HUES48 (cell line): ENCODE results near the gene GPC6.
A peak's percentile ranks its signal among the peaks of the same experiment; 100 is the strongest.

ENCODE experiments used
- H3K27ac ChIP-seq: one replicate; pipeline ENCODE4 v1.7.0; 2013; ENCODE audit warnings: low read depth, low read length, inconsistent platforms
- H3K27me3 ChIP-seq: 2 replicates; pipeline ENCODE4 v1.6.1; 2013; ENCODE audit warnings: mild to moderate bottlenecking, low read length; ENCODE audit not compliant: control insufficient read depth, insufficient read depth
- H3K36me3 ChIP-seq: 2 replicates; pipeline ENCODE4 v1.6.1; 2013; ENCODE audit warnings: low read length; ENCODE audit not compliant: control insufficient read depth, insufficient read depth
- H3K4me1 ChIP-seq: 2 replicates; pipeline ENCODE4 v1.6.1; 2013; ENCODE audit warnings: mild to moderate bottlenecking, low read length; ENCODE audit not compliant: control insufficient read depth, insufficient read depth
- H3K4me3 ChIP-seq: 2 replicates; pipeline ENCODE4 v1.5.1; 2013; ENCODE audit warnings: mild to moderate bottlenecking, low read depth, low read length
- H3K9ac ChIP-seq: 2 replicates; pipeline ENCODE4 v1.6.1; 2013; ENCODE audit warnings: mild to moderate bottlenecking, low read depth, low read length, moderate library complexity
- H3K9me3 ChIP-seq: 2 replicates; pipeline ENCODE4 v1.6.1; 2013; ENCODE audit warnings: low read length; ENCODE audit not compliant: control insufficient read depth, insufficient read depth

GPC6 gene

GRCh38 chr13:93562676-93563075, 336.1 kb downstream of the GPC6 start:
- Histone ChIP-seq H3K27ac (peak overlapping the region; percentile 87), H3K27me3 (no peaks in the 10 kb centered on the region), H3K9me3 (no peaks in the 10 kb centered on the region), H3K4me3 (no peak overlapping the region), H3K9ac (no peak overlapping the region; the same call in 1 of the 2 replicates), H3K36me3 (no peaks in the 10 kb centered on the region), H3K4me1 (peaks cover 53% of the 10 kb centered on the region)

GRCh38 chr13:93577105-93577504, 350.5 kb downstream of the GPC6 start:
- no peak overlapping the region for H3K9ac ChIP-seq
- H3K4me3 ChIP-seq, result no peak overlapping the region
- peaks cover 5% of the 10 kb centered on the region for H3K4me1 ChIP-seq
- no peaks in the 10 kb centered on the region for H3K9me3 ChIP-seq
- no peak overlapping the region for H3K27ac ChIP-seq
- no peaks in the 10 kb centered on the region for H3K36me3 ChIP-seq
- no peaks in the 10 kb centered on the region for H3K27me3 ChIP-seq

DNA sequence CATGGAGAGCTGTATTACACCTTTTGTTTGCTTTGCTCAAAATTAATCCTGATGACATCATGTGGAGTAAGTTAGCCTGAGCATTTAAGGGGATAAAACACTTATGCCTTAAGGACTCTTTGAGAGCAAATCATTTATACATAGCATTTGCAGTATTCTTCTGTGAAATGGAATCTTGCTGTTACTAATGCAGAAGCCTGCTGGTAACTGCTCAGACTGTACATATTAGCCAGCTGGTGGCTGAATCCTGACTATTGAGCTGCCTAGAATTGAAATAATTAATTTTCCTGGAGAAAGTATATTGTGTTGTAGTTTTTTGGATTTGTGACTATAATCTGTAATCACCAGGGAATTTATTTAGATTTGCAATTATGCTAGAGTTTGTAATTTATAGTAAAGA, 363.2 kb downstream of the GPC6 start:
- no peaks in the 10 kb centered on the region for H3K9me3 ChIP-seq
- no peak overlapping the region for H3K9ac ChIP-seq
- no peaks in the 10 kb centered on the region for H3K36me3 ChIP-seq
- H3K4me3 ChIP-seq, result no peak overlapping the region
- H3K27ac ChIP-seq, result no peak overlapping the region
- no peaks in the 10 kb centered on the region for H3K27me3 ChIP-seq
- H3K4me1 ChIP-seq, result no peaks in the 10 kb centered on the region

GRCh38 chr13:93603043-93603442, 376.4 kb downstream of the GPC6 start:
- Histone ChIP-seq H3K4me3 (no peak overlapping the region), H3K9ac (no peak overlapping the region), H3K4me1 (peaks cover 20% of the 10 kb centered on the region; the same call in 1 of the 2 replicates), H3K27ac (no peak overlapping the region), H3K9me3 (no peaks in the 10 kb centered on the region), H3K36me3 (no peaks in the 10 kb centered on the region), H3K27me3 (no peaks in the 10 kb centered on the region)

GRCh38 chr13:93614776-93615175, 388.2 kb downstream of the GPC6 start:
- no peak overlapping the region for H3K27ac ChIP-seq
- H3K9me3 ChIP-seq, result no peaks in the 10 kb centered on the region
- H3K4me1 ChIP-seq, result peaks cover 10% of the 10 kb centered on the region; the same call in 1 of the 2 replicates
- no peaks in the 10 kb centered on the region for H3K27me3 ChIP-seq
- H3K36me3 ChIP-seq, result no peaks in the 10 kb centered on the region
- no peak overlapping the region for H3K4me3 ChIP-seq
- no peak overlapping the region for H3K9ac ChIP-seq

DNA sequence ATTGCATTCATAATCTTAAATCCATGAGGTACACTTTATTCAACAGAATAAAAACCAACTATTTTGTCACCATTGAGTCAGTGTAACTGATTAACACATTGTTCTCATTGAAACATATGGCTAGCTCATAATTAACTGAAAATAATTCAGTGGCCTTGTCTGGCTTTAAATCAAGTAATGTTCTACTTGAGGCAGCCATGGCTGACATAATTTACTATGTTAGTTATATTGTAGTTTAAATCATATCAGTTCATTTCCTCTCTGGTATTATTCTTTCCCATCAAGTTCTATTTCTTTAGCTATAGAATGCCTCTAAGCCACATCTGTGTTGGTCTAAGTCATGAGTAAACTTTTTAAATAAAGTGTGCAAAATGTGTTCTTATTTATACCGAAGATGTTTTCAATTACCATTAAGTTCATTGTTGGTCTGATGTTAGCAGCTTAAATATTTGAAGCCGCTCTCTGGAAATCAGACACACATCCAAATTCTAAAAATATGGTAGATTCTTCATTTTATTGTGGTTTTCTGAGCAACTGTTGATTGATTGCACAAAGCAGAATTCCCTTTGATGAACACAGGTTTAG, 393.7 kb downstream of the GPC6 start:
- no peaks in the 10 kb centered on the region for H3K27me3 ChIP-seq
- no peak overlapping the region for H3K4me3 ChIP-seq
- H3K4me1 ChIP-seq, result peaks cover 22% of the 10 kb centered on the region
- no peak overlapping the region for H3K9ac ChIP-seq
- no peaks in the 10 kb centered on the region for H3K9me3 ChIP-seq
- H3K36me3 ChIP-seq, result no peaks in the 10 kb centered on the region
- no peak overlapping the region for H3K27ac ChIP-seq

GRCh38 chr13:93621051-93621450, 394.4 kb downstream of the GPC6 start:
- no peaks in the 10 kb centered on the region for H3K27me3 ChIP-seq
- H3K4me1 ChIP-seq, result peaks cover 20% of the 10 kb centered on the region
- H3K4me3 ChIP-seq, result no peak overlapping the region
- H3K9me3 ChIP-seq, result no peaks in the 10 kb centered on the region
- H3K36me3 ChIP-seq, result no peaks in the 10 kb centered on the region
- no peak overlapping the region for H3K9ac ChIP-seq
- H3K27ac ChIP-seq, result no peak overlapping the region

DNA sequence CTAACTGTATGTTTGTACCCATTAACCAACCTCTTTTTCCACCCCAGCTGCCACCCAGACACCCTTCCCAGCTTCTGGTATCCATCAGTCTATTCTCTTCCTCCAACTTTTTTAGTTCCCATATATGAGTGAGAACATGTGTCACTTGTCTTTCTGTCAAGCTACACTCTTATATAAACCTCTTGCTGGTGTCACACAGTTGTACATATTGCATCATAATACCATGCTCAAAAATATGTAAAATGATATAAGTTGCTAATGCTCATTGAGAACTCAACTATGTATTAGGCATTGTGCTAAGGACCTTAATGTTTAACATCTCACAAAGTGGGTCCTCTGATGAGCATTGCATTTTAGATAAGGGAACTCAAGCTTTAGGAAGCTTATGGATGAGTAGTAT, 395.4 kb downstream of the GPC6 start:
- peaks cover 20% of the 10 kb centered on the region for H3K4me1 ChIP-seq
- no peak overlapping the region for H3K4me3 ChIP-seq
- H3K9me3 ChIP-seq, result no peaks in the 10 kb centered on the region

GRCh38 chr13:93624311-93624777, 397.7 kb downstream of the GPC6 start:
- no peak overlapping the region for H3K27ac ChIP-seq

More for the DNA sequence above, 395.4 kb downstream of the GPC6 start:
- Histone ChIP-seq H3K27me3 (no peaks in the 10 kb centered on the region), H3K27ac (no peak overlapping the region), H3K9ac (no peak overlapping the region), H3K36me3 (no peaks in the 10 kb centered on the region)

GRCh38 chr13:93625536-93625935, 398.9 kb downstream of the GPC6 start:
- Histone ChIP-seq H3K4me1 (peaks cover 28% of the 10 kb centered on the region), H3K27me3 (no peaks in the 10 kb centered on the region), H3K36me3 (no peaks in the 10 kb centered on the region), H3K4me3 (no peak overlapping the region), H3K27ac (no peak overlapping the region), H3K9ac (no peak overlapping the region), H3K9me3 (no peaks in the 10 kb centered on the region)

More at GRCh38 chr13:93624311-93624777, 397.7 kb downstream of the GPC6 start:
- Histone ChIP-seq H3K36me3 (no peaks in the 10 kb centered on the region), H3K9me3 (no peaks in the 10 kb centered on the region), H3K4me1 (peaks cover 28% of the 10 kb centered on the region), H3K4me3 (no peak overlapping the region), H3K9ac (no peak overlapping the region), H3K27me3 (no peaks in the 10 kb centered on the region)

DNA sequence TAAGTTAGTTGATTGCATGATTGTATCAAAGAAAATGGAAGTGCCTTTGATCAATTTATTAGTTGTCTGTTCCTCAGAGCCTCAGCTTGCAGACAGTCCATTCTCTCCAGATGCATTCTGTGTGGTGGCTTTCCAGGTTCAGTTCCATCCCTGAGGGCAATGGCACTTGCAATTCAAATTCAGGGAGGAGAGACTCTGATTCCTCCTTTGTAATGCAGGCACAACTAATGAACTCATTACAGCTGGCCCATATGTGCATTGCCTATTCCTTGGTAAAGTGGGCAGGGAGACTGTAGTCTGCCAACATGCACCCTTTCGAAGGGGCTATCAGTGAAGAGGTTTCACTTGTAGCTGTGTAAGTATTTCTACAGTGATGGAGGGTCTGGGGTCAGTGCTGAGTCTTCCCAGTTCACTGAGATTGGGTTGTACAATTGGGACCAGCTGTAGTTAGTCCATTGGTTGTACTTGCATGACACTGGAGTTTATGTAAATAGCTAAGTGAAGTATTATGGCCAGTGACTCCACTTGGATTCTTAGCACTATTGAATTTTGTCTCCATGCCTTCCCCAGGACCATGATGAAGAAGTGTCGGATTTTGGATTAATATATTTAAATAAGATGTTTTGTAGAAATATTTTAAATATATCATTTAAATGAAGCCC, 401.7 kb downstream of the GPC6 start:
- Histone ChIP-seq H3K9me3 (no peaks in the 10 kb centered on the region), H3K4me3 (no peak overlapping the region), H3K27ac (no peak overlapping the region), H3K9ac (no peak overlapping the region), H3K36me3 (no peaks in the 10 kb centered on the region), H3K4me1 (peaks cover 28% of the 10 kb centered on the region), H3K27me3 (no peaks in the 10 kb centered on the region)
